CD14-positive monocyte (primary cell): Measurements from ENCODE around the gene XYLT1. TPM values are rescaled to one million over a fixed set of nuclear protein-coding genes. Genes with fewer than 3 reads are reported as not detected.
A peak's percentile ranks its signal among the peaks of the same experiment; 100 is the strongest.

Source experiments
- DNase-seq, 3 donors: peaks; one replicate each; pipeline ENCODE4 v3.0.0-alpha.2; 2011 to 2022
- H2AFZ ChIP-seq: 2 replicates; pipeline ENCODE4 v1.6.0; 2012; ENCODE audit warnings: mild to moderate bottlenecking, low read depth, low read length, inconsistent platforms; ENCODE audit not compliant: insufficient read depth, poor library complexity, severe bottlenecking
- H3K27ac ChIP-seq, 2 donors: 1 replicate in 1 of 2; 2 replicates in 1 of 2; pipeline ENCODE4 v1.5.1; 2012 to 2013; ENCODE audit warnings: low read length in 2 of 2, control low read depth in 1 of 2, inconsistent platforms in 1 of 2, low read depth in 1 of 2, mild to moderate bottlenecking in 1 of 2
- H3K27me3 ChIP-seq, 2 donors: one replicate each; pipeline versions ENCODE4 v1.6.0 to v1.6.1; 2011 to 2013; ENCODE audit warnings: low read length in 2 of 2; ENCODE audit not compliant: control insufficient read depth in 2 of 2, insufficient read depth in 2 of 2
- H3K36me3 ChIP-seq, 2 donors: replicated peaks in 1 of 2; 1 replicate in 1 of 2; 2 replicates in 1 of 2; pipeline versions ENCODE4 v1.5.1 to v1.6.1; 2012 to 2013; ENCODE audit warnings: low read length in 2 of 2, control low read depth in 1 of 2, inconsistent platforms in 1 of 2, mild to moderate bottlenecking in 1 of 2; ENCODE audit not compliant: insufficient read depth in 2 of 2, control insufficient read depth in 1 of 2
- H3K4me1 ChIP-seq, 2 donors: 1 replicate in 1 of 2; 2 replicates in 1 of 2; pipeline versions ENCODE4 v1.5.1 to v1.6.1; 2012 to 2013; ENCODE audit warnings: low read length in 2 of 2, control low read depth in 1 of 2, inconsistent platforms in 1 of 2, mild to moderate bottlenecking in 1 of 2, moderate library complexity in 1 of 2; ENCODE audit not compliant: insufficient read depth in 2 of 2, control insufficient read depth in 1 of 2
- H3K4me2 ChIP-seq: replicated peaks from 2 replicates; pipeline ENCODE3; 2012; ENCODE audit warnings: low read length, moderate library complexity, mild to moderate bottlenecking; ENCODE audit not compliant: poor library complexity, severe bottlenecking; ENCODE audit errors: extremely low read depth
- H3K4me3 ChIP-seq, 3 experiments: fragments of 200-600 bp in 1 of 3; sonication (generic) in 1 of 3; replicated peaks in 1 of 3; 1 replicate in 2 of 3; 2 replicates in 1 of 3; pipeline ENCODE4 v1.5.1; 2011 to 2013; ENCODE audit warnings: low read length in 3 of 3, mild to moderate bottlenecking in 3 of 3, control low read depth in 2 of 3, low read depth in 2 of 3, inconsistent platforms in 1 of 3, moderate library complexity in 1 of 3
- H3K79me2 ChIP-seq: 2 replicates; pipeline ENCODE4 v1.6.0; 2012; ENCODE audit warnings: mild to moderate bottlenecking, control low read depth, inconsistent platforms, low read length, moderate library complexity; ENCODE audit not compliant: insufficient read depth
- H3K9ac ChIP-seq: 2 replicates; pipeline ENCODE4 v1.6.0; 2017; ENCODE audit warnings: low read length, mild to moderate bottlenecking; ENCODE audit not compliant: insufficient read depth, poor library complexity, severe bottlenecking
- H3K9me3 ChIP-seq, 2 donors: replicated peaks in 1 of 2; 1 replicate in 1 of 2; 2 replicates in 1 of 2; pipeline versions ENCODE4 v1.5.1 to v1.6.1; 2012 to 2013; ENCODE audit warnings: low read length in 2 of 2, control low read depth in 1 of 2; ENCODE audit not compliant: control insufficient read depth in 1 of 2, insufficient read depth in 1 of 2
- H4K20me1 ChIP-seq: 2 replicates; pipeline ENCODE4 v1.6.0; 2012; ENCODE audit warnings: mild to moderate bottlenecking, low read length, control low read depth, moderate library complexity; ENCODE audit not compliant: insufficient read depth
- H3K27ac Mint-ChIP-seq, 7 donors: one replicate each; pipeline ENCODE4 v1.8.0; 2020; ENCODE audit warnings: mild to moderate bottlenecking in 7 of 7, mixed read lengths in 7 of 7, moderate library complexity in 6 of 7, inconsistent platforms in 2 of 7
- H3K27me3 Mint-ChIP-seq, 3 donors: one replicate each; pipeline ENCODE4 v1.8.0; 2021 to 2022; ENCODE audit warnings: low read depth in 3 of 3, mild to moderate bottlenecking in 3 of 3, mixed read lengths in 3 of 3, moderate library complexity in 3 of 3, inconsistent platforms in 1 of 3
- H3K36me3 Mint-ChIP-seq, 2 donors: one replicate each; pipeline ENCODE4 v1.8.0; 2020; ENCODE audit warnings: mixed read lengths in 2 of 2, inconsistent platforms in 1 of 2, mild to moderate bottlenecking in 1 of 2
- H3K4me1 Mint-ChIP-seq: one replicate; pipeline ENCODE4 v1.8.0; 2020; ENCODE audit warnings: mild to moderate bottlenecking, mixed read lengths
- H3K4me3 Mint-ChIP-seq, 2 donors: one replicate each; pipeline ENCODE4 v1.8.0; 2020; ENCODE audit warnings: mild to moderate bottlenecking in 2 of 2, mixed read lengths in 2 of 2, moderate library complexity in 1 of 2
- H3K9me3 Mint-ChIP-seq, 7 donors: one replicate each; pipeline ENCODE4 v1.8.0; 2020 to 2022; ENCODE audit warnings: mixed read lengths in 7 of 7, mild to moderate bottlenecking in 6 of 7, moderate library complexity in 6 of 7, inconsistent platforms in 2 of 7
- WGBS: methylation state at CpG from one replicate; pipeline ENCODE4 v1.1.5; 2013; ENCODE audit warnings: missing lambda C conversion rate; ENCODE audit not compliant: insufficient coverage; 5-methylcytosine and 5-hydroxymethylcytosine counted together
- intact Hi-C, 2 donors: fragments of 100-400 bp; cut with micrococcal nuclease; formaldehyde crosslinking; loops; one replicate each; pipeline versions ENCODE4 v1.15.0 to v1.15.1; 2023
- polyA plus RNA-seq, 3 donors: library from polyadenylated mRNA; depleted of rRNA in 1 of 3; unstranded in 2 of 3; stranded (reverse) in 1 of 3; fragments of 300-500 nt in 2 of 3; fragments of >200 nt in 1 of 3; fragmentation: Illumina TruSeq in 2 of 3; gene quantifications; 1 replicate in 2 of 3; 2 replicates in 1 of 3; pipeline ENCODE4 v1.2.3, GENCODE V29; 2012 to 2021
- TF ChIP-seq, protein P1 (sequence below): fragments of 200-600 bp; IDR thresholded peaks from one replicate; pipeline ENCODE4 v1.8.0; 2022; ENCODE audit warnings: antibody characterized with exemption, mild to moderate bottlenecking

The XYLT1 gene
- polyA plus RNA-seq, 3 donors, result 0.51 to 9.4 (median 1.6) TPM

DNA sequence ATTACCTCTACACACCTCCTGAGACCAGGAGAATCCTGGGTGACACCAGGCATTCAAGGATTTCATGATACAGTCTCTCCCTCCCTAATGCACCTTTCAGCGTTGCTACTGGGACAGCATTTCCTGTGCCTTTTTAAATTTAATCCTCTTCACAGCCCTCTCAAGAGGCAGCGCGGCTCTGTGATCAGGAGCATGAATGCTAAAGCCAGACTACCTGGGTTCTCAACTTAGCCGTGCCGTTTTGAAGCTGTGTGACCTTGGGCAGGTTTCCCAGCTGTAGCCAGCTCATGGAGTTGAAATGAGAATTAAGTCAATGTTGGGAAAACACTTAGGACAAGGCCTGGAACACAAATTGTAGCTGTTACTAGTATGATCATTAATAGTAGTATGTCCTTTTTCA is 191.8 kb downstream of the XYLT1 start:
- H3K9ac ChIP-seq, result no peak overlapping the region
- H3K27ac Mint-ChIP-seq, result no peak overlapping the region
- H3K79me2 ChIP-seq, result peaks cover 14% of the 10 kb centered on the region
- no peaks in the 10 kb centered on the region for H3K9me3 ChIP-seq
- no peak overlapping the region for H3K4me2 ChIP-seq
- no peaks in the 10 kb centered on the region for H3K9me3 Mint-ChIP-seq
- intact Hi-C loops, result loop anchor here (5.0 to 10.0 kb wide), 2 partner anchors 56 to 108 kb away; no protein-coding TSS in a partner anchor
- H3K4me1 Mint-ChIP-seq, result peaks cover 47% of the 10 kb centered on the region
- H2AFZ ChIP-seq, result no peak overlapping the region
- H3K4me3 Mint-ChIP-seq, result no peak overlapping the region
- no peak overlapping the region for H3K4me3 ChIP-seq
- no peaks in the 10 kb centered on the region for H3K27me3 ChIP-seq
- peaks cover 3 to 8% of the 10 kb centered on the region in 2 donors for H3K36me3 Mint-ChIP-seq
- no peaks in the 10 kb centered on the region for H3K36me3 ChIP-seq
- H3K4me1 ChIP-seq, result peaks cover 17 to 29% of the 10 kb centered on the region in 2 donors
- DNase-seq, result no peak
- TF ChIP-seq, protein P1, sequence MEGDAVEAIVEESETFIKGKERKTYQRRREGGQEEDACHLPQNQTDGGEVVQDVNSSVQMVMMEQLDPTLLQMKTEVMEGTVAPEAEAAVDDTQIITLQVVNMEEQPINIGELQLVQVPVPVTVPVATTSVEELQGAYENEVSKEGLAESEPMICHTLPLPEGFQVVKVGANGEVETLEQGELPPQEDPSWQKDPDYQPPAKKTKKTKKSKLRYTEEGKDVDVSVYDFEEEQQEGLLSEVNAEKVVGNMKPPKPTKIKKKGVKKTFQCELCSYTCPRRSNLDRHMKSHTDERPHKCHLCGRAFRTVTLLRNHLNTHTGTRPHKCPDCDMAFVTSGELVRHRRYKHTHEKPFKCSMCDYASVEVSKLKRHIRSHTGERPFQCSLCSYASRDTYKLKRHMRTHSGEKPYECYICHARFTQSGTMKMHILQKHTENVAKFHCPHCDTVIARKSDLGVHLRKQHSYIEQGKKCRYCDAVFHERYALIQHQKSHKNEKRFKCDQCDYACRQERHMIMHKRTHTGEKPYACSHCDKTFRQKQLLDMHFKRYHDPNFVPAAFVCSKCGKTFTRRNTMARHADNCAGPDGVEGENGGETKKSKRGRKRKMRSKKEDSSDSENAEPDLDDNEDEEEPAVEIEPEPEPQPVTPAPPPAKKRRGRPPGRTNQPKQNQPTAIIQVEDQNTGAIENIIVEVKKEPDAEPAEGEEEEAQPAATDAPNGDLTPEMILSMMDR, result no peak
- WGBS, result 67% methylated on average over 5 of the region's 5 CpGs
- peaks cover 0 to 3% (median 0%) of the 10 kb centered on the region in 3 donors for H3K27me3 Mint-ChIP-seq
- no peak overlapping the region for H3K27ac ChIP-seq
- peaks cover 39% of the 10 kb centered on the region for H4K20me1 ChIP-seq

DNA sequence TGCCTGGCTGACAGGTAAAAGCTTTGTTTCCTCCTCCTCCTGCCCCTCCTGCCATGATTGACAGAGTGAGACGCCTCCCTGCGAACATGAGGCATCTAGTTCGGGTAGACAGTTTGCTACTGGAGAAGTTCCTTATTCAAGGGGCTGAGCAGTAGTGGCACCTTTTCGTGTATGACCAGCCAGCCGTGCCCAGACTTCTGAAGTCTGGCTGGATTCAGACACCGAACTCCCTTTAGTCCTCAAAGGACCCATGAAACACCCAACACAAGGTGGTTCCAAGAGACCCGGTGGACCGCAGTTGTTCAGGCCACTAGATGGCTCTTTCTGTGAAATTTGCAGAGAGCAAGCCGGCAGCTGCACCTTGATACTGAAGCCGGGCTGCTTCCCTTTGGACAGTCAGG is 192.8 kb downstream of the XYLT1 start:
- H3K27ac Mint-ChIP-seq, result no peak overlapping the region
- no peaks in the 10 kb centered on the region for H3K9me3 ChIP-seq
- 51% methylated on average over 8 of the region's 10 CpGs for WGBS
- no peak overlapping the region for H3K9ac ChIP-seq
- H4K20me1 ChIP-seq, result peaks cover 29% of the 10 kb centered on the region
- H3K4me1 Mint-ChIP-seq, result peaks cover 52% of the 10 kb centered on the region
- H3K27ac ChIP-seq, result no peak overlapping the region
- H3K9me3 Mint-ChIP-seq, result no peaks in the 10 kb centered on the region
- H3K27me3 ChIP-seq, result no peaks in the 10 kb centered on the region
- no peak overlapping the region for H2AFZ ChIP-seq
- H3K36me3 Mint-ChIP-seq, result peaks cover 2 to 8% of the 10 kb centered on the region in 2 donors
- TF ChIP-seq, protein P1, result no peak
- H3K4me1 ChIP-seq, result peaks cover 24 to 39% of the 10 kb centered on the region in 2 donors
- H3K27me3 Mint-ChIP-seq, result peaks cover 0 to 3% (median 0%) of the 10 kb centered on the region in 3 donors
- intact Hi-C loops, result loop anchor here (5.0 to 10.0 kb wide), 2 partner anchors 57 to 109 kb away; no protein-coding TSS in a partner anchor
- peaks cover 14% of the 10 kb centered on the region for H3K79me2 ChIP-seq
- no peak overlapping the region for H3K4me2 ChIP-seq
- no peak overlapping the region for H3K4me3 ChIP-seq
- peak in 1 of 3 donors; percentile 15 for DNase-seq
- no peak overlapping the region for H3K4me3 Mint-ChIP-seq
- no peaks in the 10 kb centered on the region for H3K36me3 ChIP-seq
